Measurements from ENCODE around the gene ABHD2. TPM values are rescaled to one million over a fixed set of nuclear protein-coding genes. Genes with fewer than 3 reads are reported as not detected.
A peak's percentile ranks its signal among the peaks of the same experiment; 100 is the strongest.

The ABHD2 gene
- total and polyA plus RNA-seq, 11 donors = 8.6 to 243 (median 116) TPM

GRCh38 chr15:89203705-89204273 is 115.5 kb downstream of the ABHD2 start:
- Histone ChIP-seq H3K36me3 (peaks cover 0 to 27% (median 8%) of the 10 kb centered on the region in 9 donors), H3K4me1 (peaks cover 0 to 26% (median 11%) of the 10 kb centered on the region in 12 donors), H3K4me3 (no peak overlapping the region), H3K27ac (peak overlapping the region in 1 of 12 donors; percentile 8), H3K9me3 (no peaks in the 10 kb centered on the region), H3K27me3 (no peaks in the 10 kb centered on the region)
- ATAC-seq = peak in 1 of 4 donors; percentile 11
- TF ChIP-seq POLR2A (IDR thresholded peaks at IDR 0.05) = no peak
- no peak for TF ChIP-seq CTCF (IDR thresholded peaks at IDR 0.05)
- 54 to 64% (median 60%) methylated on average over 2 of the region's 2 CpGs for WGBS, 4 donors
- DNase-seq = no peak
- intact Hi-C loops (cut with DNase I) = loop anchor here in 4 of 10 donors (10.0 kb wide), 2 partner anchors 91 to 101 kb away; no protein-coding TSS in a partner anchor

GRCh38 chr15:89205991-89206585 is 117.8 kb downstream of the ABHD2 start:
- TF ChIP-seq POLR2A (IDR thresholded peaks at IDR 0.05) = no peak
- TF ChIP-seq CTCF (IDR thresholded peaks at IDR 0.05) = no peak
- no peak for DNase-seq
- Histone ChIP-seq H3K9me3 (no peaks in the 10 kb centered on the region), H3K27ac (no peak overlapping the region), H3K4me3 (no peak overlapping the region), H3K27me3 (no peaks in the 10 kb centered on the region), H3K36me3 (peaks cover 0 to 12% (median 4%) of the 10 kb centered on the region in 9 donors), H3K4me1 (peaks cover 0 to 9% (median 5%) of the 10 kb centered on the region in 12 donors)
- no peak for ATAC-seq
- intact Hi-C loops (cut with DNase I) = loop anchor here in 7 of 10 donors (2.0 to 10.0 kb wide), 9 partner anchors 36 to 226 kb away; partner anchors contain the start of gene FANCI (in 3 of the 7)
- WGBS, 4 donors = 74 to 82% (median 79%) methylated on average over 14 of the region's 14 CpGs

DNA sequence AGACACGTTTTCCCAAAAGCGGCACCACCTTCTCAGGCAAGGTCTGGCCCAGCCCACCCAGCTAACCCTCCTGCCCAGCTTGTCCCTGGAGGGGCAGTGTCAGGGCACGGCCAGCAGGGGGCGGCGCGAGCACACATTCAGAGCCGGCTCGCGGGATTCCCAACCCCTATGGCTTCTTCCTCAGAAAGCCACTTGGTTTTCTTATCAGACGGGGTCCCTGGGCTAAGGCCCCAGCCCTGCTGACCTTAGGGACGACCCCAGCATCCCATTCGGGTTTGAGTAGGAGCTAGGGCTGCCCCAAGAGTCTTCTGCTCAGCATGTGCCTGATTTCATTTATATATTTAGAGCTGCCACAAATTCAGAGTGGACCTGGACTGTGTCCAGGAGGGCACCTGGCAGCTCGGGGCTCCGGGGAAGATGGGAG is 118.7 kb downstream of the ABHD2 start:
- TF ChIP-seq CTCF (IDR thresholded peaks at IDR 0.05) (peak; percentile 94 to 99 (median 97)), POLR2A (IDR thresholded peaks at IDR 0.05) (no peak)
- 1 to 2% (median 1%) methylated on average over 14 of the region's 14 CpGs for WGBS, 4 donors
- intact Hi-C loops (cut with DNase I) = loop anchor here in 7 of 10 donors (2.0 to 10.0 kb wide), 9 partner anchors 35 to 225 kb away; partner anchors contain the start of gene FANCI (in 3 of the 7)
- H3K9me3 ChIP-seq = no peaks in the 10 kb centered on the region
- H3K36me3 ChIP-seq = peaks cover 0 to 5% (median 0%) of the 10 kb centered on the region in 9 donors
- H3K27ac ChIP-seq = no peak overlapping the region
- DNase-seq (peak; percentile 59 to 85 (median 69)), ATAC-seq (peak; percentile 65 to 85 (median 76))
- H3K27me3 ChIP-seq = no peaks in the 10 kb centered on the region
- H3K4me1 ChIP-seq = peaks cover 0 to 9% (median 5%) of the 10 kb centered on the region in 12 donors
- peak overlapping the region in 5 of 12 donors; percentile 1 to 46 (median 25) for H3K4me3 ChIP-seq

- no peaks in the 10 kb centered on the region for H3K36me3 ChIP-seq
- H3K27me3 ChIP-seq = no peaks in the 10 kb centered on the region
- no peaks in the 10 kb centered on the region for H3K9me3 ChIP-seq
- no peak for ATAC-seq
- TF ChIP-seq CTCF (IDR thresholded peaks at IDR 0.05) (no peak), POLR2A (IDR thresholded peaks at IDR 0.05) (no peak)
- intact Hi-C loops (cut with DNase I) = loop anchor here in 7 of 10 donors (5.0 to 10.0 kb wide), 7 partner anchors 34 to 224 kb away; partner anchors contain the start of gene FANCI (in 2 of the 7)
- DNase-seq = no peak
- peaks cover 0 to 9% (median 5%) of the 10 kb centered on the region in 12 donors for H3K4me1 ChIP-seq
- no peak overlapping the region for H3K4me3 ChIP-seq
- no peak overlapping the region for H3K27ac ChIP-seq
These were observed 120.0 kb downstream of the ABHD2 start for GRCh38 chr15:89208256-89208655.

Data from heart left ventricle (tissue), 16 donors.